SK-N-DZ (cell line): ENCODE results near the gene CHIC2.

Experiments used
- DNase-seq: peaks from one replicate; pipeline ENCODE4 v3.0.0-alpha.2; 2015; ENCODE audit warnings: low spot score

Gene CHIC2

GRCh38 chr4:54011201-54011600 lies 53.2 kb downstream of the CHIC2 start:
- DNase-seq = no peak

DNA sequence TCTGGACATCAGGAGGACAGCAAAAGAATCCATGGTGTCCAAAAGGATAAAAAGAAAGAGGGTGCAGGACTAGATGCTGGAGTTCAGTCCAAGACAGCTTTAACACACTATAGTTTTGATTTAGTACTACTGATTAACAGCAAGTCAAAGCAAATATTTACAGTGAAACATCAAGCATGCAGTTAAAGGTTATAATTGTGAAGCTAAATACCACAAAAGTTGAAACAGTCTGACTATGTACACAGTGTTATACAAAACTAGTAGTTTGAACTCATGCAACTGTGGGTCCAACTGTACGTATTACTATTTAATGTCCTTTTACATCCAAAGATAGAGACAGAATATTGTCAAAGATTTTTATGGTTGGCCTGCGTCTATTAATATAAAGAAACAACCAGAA lies 57.6 kb downstream of the CHIC2 start:
- DNase-seq = no peak

GRCh38 chr4:54005475-54005874 lies 58.9 kb downstream of the CHIC2 start:
- DNase-seq = no peak

GRCh38 chr4:54004463-54004862 lies 59.9 kb downstream of the CHIC2 start:
- no peak for DNase-seq

DNA sequence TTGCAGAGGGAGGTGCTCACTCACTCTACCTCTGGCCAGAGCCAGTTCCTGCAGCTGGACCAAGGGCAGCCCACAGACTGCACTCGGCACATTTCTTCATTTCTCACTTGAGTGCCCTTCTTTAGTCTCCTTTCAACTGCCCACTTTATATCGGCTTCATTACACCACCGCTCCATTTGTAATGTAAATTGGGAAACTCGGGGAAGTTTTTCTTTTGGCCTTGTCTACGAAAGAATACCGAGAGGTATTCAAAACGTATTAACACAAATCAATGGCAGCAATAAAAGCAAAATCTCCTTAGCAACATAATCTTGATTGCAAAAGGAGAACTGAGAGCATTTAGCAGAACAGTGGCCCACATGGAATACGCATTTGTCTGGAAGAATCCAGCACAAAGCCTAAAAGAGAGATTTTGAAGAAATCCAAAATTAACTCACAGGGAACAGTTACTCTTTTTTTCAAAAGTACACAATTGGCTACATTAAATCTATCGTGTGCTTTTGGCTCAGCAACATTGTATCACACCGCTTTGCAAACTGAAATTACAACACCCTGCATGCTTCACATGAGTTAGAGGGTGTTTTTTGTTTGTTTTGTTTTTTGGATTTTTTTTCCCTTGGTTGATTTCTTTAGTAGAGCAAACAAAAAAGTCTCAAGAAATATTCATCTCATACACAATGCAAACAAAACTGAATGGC lies 62.6 kb downstream of the CHIC2 start:
- DNase-seq = no peak

DNA sequence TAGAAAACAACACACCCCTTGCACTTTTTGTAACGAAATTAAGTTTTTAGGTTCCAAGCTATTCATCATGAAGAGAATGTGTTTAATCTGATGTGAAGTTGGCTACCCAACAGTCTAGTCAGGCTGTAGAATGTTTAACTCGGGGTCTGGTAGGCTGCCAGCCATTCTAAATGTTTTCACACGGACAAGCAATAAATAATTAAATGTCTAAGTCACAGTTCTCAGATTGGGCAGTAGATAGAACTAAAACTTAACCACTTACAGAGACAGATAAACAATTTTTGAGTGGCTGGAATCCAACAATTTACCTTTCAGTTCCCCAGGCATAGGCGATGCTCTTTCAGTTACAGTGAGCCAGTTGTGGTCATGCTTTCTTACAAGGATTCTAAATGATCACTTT lies 66.5 kb downstream of the CHIC2 start:
- DNase-seq = no peak

- no peak for DNase-seq
Observed at GRCh38 chr4:53994382-53995102, 69.9 kb downstream of the CHIC2 start.

DNA sequence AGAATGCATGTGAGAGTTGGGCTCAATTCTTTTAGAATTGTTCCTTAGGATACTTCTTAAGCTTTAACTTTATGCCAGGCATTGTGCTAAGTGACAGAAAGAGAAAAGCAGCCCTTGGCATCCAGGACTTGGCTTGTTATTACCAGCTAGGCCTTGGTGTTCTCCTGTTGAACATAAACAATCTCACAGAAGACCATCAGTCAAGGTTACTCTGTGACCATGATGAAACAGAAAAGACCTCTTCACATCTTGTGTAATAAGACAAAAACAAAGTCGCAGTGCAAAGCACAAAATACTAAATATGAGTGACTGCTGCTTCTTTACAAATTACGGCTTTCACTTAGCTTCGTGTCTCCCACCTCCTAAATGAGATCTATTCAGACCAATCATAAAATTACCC lies 71.6 kb downstream of the CHIC2 start:
- no peak for DNase-seq

DNA sequence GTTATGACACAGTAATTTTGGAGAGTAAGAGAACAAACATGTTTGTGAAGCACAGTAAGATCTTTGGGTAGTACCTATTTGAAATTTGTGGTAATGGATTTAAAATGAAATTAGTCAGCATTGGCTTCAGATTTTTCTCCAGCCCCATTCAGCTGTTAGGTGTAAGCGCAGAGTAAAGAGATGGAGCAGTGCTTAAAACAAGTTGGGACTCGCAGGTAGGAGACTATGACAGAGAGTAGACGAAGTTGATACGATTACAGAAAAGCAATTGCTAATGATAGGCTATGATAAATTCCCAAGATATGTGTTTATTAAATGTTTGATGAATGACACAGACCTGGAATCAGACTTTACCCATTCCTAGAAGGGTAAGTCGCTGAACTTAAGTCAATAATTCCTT lies 72.6 kb downstream of the CHIC2 start:
- no peak for DNase-seq

DNA sequence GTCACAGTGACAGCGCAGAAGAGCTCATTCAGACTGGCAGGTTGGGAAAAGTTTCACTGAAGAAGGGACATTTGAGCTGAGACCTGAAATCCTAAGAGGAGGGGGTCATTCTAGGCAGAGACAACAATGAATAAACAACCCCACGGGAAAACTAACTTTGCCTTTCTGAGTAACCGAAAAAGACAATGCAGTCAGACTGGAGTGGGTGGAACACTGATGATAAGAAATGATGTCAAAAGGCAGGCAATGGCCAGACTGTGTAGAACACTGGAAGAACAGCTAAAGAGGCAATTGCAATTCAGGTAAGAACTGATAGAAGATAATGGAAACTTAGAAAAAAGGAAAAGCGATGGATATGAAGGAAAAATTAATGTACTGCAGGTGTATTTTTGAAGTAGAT lies 73.8 kb downstream of the CHIC2 start:
- DNase-seq = no peak

GRCh38 chr4:53987761-53988171 lies 76.6 kb downstream of the CHIC2 start:
- no peak for DNase-seq

- DNase-seq = no peak
Observed at GRCh38 chr4:53986062-53986461, 78.3 kb downstream of the CHIC2 start.

- DNase-seq = no peak
Observed at GRCh38 chr4:53981567-53981966, 82.8 kb downstream of the CHIC2 start.

GRCh38 chr4:53981066-53981465 lies 83.3 kb downstream of the CHIC2 start:
- no peak for DNase-seq

- DNase-seq = no peak
Observed at GRCh38 chr4:53974561-53974960, 89.8 kb downstream of the CHIC2 start.

GRCh38 chr4:53967986-53968385 lies 96.4 kb downstream of the CHIC2 start:
- DNase-seq = no peak

DNA sequence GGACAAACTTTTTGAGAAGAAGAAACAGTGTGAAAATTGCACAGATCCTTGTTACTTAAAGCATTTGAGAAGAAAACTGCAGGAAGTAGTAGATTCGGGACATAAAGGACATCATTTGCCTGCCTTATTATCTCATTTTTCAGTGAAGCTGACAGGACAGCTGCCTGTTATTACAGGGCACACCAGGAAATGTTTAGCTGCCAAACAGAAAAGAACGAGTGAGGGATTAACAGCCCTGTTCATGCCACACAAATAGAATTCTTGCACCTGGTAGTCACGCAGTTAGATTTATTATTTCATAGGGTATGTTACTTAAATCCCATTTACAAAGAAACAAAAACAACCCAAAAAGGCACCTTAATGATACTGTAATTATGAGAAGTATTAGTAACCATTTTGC lies 100.6 kb downstream of the CHIC2 start:
- no peak for DNase-seq

DNA sequence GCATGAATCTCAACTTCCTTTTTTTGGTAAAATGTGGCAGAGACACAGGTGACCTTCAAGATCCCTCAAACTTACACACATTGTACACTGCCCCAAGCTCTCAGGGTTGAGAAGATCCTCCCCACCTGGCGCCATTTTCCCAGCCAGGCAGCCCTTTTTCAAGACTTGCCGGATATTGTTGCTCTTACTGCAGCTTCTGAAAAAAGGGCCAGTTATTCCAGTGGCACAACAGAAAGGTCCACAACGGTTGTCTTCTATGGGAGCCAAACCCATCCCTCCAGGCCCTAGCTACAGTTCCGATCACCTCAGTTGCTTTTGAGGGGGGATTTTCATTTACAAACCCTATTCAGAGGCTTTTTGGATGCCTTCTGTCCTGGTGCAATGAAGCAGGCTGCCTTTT lies 101.1 kb downstream of the CHIC2 start:
- no peak for DNase-seq

GRCh38 chr4:53962516-53963225 lies 101.7 kb downstream of the CHIC2 start:
- DNase-seq = peak; percentile 24

GRCh38 chr4:53961351-53961750 lies 103.1 kb downstream of the CHIC2 start:
- DNase-seq = no peak

DNA sequence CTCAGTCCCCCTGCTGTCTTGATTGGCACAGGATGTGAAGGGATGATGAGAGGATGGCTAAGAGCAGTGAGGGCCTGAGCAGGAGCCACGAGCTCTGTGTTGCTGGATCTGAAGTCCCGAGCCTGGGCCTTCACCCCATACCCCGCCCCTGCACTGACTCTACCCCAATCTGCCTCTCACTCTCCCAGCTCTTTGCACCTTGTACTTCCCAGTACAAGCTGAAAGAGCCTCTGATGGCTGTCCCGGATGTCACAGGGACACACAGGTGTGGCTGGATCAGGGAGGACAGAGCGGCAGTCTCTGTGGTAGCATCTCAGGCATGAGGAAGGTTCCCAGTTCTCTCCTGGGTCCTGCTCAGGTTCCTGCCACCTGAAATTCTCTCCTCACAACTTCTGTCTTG lies 103.6 kb downstream of the CHIC2 start:
- no peak for DNase-seq
